ENCODE data around the gene VIPR2.

- TF ChIP-seq CTCF (CRISPR knock-in tag; IDR thresholded peaks at IDR 0.05) (no peak), ZBTB43 (CRISPR knock-in tag; conservative IDR thresholded peaks at IDR 0.05) (no peak)
Measured at GRCh38 chr7:159109653-159110035, 35.0 kb downstream of the VIPR2 start.
